Tibial nerve (tissue), 3 donors: Measurements from ENCODE around the gene FNBP1L.

ENCODE experiments used
- CTCF ChIP-seq, 5 experiments: fragments of 200-600 bp in 3 of 5; fragments of 450-650 bp in 2 of 5; sonication (generic) in 3 of 5; IDR thresholded peaks; one replicate each; pipeline ENCODE4 v1.5.1; 2016 to 2019; ENCODE audit warnings: antibody characterized with exemption in 5 of 5, mild to moderate bottlenecking in 3 of 5, moderate library complexity in 2 of 5
- POLR2A ChIP-seq, 2 donors: fragments of 450-650 bp; IDR thresholded peaks; one replicate each; pipeline ENCODE4 v1.6.1; 2017; ENCODE audit warnings: antibody characterized with exemption in 2 of 2, mild to moderate bottlenecking in 2 of 2, moderate library complexity in 2 of 2

GRCh38 chr1:93521618-93522017, 73.7 kb downstream of the FNBP1L start:
- TF ChIP-seq CTCF (IDR thresholded peaks at IDR 0.05), result no peak
- TF ChIP-seq POLR2A (IDR thresholded peaks at IDR 0.05), result no peak
